ENCODE measurements around the gene DPF1. TPM values are rescaled to one million over a fixed set of nuclear protein-coding genes. Genes with fewer than 3 reads are reported as not detected.

The DPF1 gene
- total RNA-seq, 4 donors from 2014 or later, result not detected

DNA sequence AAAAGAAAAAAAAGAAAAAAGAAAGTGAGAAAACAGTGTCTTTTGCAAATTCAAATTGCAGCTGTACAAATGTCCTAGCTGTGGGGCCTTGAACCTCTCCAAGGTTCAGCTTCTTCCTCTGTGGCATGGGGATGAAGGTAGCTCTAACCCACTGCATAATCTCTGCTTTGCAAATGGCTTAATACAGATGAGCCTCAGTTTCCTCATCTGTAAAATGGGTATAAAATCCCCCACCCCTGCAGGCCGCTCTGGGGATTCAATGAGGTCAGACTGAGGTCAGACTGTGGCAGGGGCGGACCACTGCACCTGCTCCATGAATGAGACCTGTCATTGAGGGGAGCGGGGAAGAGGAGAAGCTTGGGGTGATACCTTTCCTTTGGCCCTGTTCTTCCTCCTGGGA, 5.8 kb downstream of the DPF1 start:
- H3K27ac ChIP-seq, result no peak overlapping the region
- H3K4me3 ChIP-seq, result no peak overlapping the region
- in situ Hi-C loops (cut with MboI; ENCODE audit: low pct_ligation_motif_present in 1 of 4, low pct_unique_long_range_greater_than_20kb in 1 of 4, low sequenced_read_pairs in 3 of 4), result loop anchor here in 1 of 4 donors (25.0 kb wide), 1 partner anchor 331 kb away; no protein-coding TSS in a partner anchor
- H3K4me1 ChIP-seq, result peaks cover 0 to 3% (median 0%) of the 10 kb centered on the region in 4 donors
- no peaks in the 10 kb centered on the region for H3K36me3 ChIP-seq
- intact Hi-C loops (cut with DNase I; ENCODE audit: low total_unique reads), result no loop called here
- 94% methylated on average over 3 of the region's 3 CpGs; no CpG with 5 or more reads in 1 of the 2 donors for WGBS, 2 donors (ENCODE audit: low coverage in 1 of 2)
- no peaks in the 10 kb centered on the region for H3K9me3 ChIP-seq
- TF ChIP-seq EP300 (IDR thresholded peaks at IDR 0.05; ENCODE audit: low read depth) (no peak), POLR2A (IDR thresholded peaks at IDR 0.05) (no peak), POLR2AphosphoS5 (IDR thresholded peaks at IDR 0.05) (no peak)
- TF ChIP-seq, protein P1, sequence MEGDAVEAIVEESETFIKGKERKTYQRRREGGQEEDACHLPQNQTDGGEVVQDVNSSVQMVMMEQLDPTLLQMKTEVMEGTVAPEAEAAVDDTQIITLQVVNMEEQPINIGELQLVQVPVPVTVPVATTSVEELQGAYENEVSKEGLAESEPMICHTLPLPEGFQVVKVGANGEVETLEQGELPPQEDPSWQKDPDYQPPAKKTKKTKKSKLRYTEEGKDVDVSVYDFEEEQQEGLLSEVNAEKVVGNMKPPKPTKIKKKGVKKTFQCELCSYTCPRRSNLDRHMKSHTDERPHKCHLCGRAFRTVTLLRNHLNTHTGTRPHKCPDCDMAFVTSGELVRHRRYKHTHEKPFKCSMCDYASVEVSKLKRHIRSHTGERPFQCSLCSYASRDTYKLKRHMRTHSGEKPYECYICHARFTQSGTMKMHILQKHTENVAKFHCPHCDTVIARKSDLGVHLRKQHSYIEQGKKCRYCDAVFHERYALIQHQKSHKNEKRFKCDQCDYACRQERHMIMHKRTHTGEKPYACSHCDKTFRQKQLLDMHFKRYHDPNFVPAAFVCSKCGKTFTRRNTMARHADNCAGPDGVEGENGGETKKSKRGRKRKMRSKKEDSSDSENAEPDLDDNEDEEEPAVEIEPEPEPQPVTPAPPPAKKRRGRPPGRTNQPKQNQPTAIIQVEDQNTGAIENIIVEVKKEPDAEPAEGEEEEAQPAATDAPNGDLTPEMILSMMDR (IDR thresholded peaks at IDR 0.05), result no peak
- no peak for DNase-seq
- peaks cover 43% of the 10 kb centered on the region for H3K27me3 ChIP-seq

DNA sequence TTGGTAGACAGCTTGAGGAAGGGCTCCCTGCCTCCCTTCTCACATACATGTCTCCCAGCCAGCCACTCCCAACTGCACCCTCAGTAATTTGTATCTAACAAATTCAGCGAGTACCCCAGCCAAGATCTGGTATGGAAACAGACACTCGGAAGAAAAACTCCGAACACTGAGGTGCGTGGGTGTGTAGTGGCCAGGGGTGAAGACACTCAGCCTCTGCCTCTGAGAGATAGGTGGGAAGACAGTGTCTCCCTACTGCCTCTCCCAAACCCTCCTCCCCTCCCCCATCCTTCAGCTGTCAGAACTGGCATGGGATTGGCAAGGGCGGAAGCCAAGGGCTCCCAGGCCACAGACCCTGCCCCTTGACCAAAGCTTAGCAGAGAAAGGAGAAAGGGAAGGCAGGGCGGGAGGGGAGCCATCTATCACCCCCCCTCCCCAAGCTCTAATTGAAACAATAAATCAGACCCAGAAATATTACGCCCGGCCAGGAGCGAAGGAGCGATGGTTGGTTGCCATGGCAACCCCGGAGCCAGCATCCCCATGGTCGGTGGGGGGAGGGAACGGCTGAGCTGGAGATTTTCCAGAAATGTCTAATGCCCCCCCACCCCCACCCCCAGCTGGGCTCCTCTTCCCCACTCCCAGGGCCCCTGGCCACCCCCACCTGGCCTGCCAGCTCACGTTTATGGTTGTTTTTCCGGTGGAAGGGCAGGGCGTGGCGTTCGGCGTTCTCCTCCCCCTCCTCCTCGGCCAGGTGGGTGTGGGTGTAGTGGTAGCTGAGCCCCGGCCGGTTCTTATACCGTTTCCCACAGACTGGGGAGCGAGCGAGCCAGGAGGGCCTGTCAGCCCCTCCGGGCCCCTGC, 7.0 kb downstream of the DPF1 start:
- WGBS, 2 donors (ENCODE audit: low coverage in 1 of 2), result 55% methylated on average over 26 of the region's 26 CpGs; no CpG with 5 or more reads in 1 of the 2 donors
- H3K4me3 ChIP-seq, result no peak overlapping the region

DNA sequence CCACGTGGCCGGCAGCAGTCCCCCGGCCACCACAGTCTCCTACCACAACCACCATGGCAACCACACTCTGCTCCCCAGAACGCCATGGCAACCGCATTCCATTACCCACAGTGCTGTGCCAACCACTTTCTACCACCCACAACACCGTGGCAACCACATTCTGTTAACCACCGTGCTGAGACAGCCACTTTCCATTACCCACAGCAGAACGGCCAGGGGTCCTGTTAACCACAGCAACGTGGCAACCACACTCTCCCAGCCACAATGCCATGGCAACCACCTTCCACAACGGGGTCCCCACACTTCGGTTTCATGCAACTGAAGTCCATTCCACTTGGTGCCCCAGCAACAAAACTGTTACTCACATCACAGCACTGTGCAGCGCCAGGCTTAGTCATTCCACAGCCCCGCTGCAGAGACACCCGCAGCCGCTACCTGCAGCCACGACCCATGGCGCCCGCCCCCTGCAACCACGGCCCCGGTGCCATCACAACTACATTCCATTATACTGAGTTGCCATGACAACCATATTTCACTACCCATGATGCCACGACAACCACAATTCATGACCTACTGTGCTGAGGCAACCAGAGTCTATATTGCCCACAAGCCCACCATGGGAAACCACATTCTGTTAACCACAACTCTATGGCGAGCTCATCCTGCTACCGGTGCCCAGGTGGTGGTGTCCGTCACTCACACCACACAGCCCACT, 10.0 kb downstream of the DPF1 start:
- H3K4me3 ChIP-seq, result no peak overlapping the region
- no peaks in the 10 kb centered on the region for H3K36me3 ChIP-seq
- H3K27ac ChIP-seq, result no peak overlapping the region
- no peak for DNase-seq
- H3K27me3 ChIP-seq, result peaks cover 53% of the 10 kb centered on the region
- H3K9me3 ChIP-seq, result no peaks in the 10 kb centered on the region
- no peak for TF ChIP-seq POLR2AphosphoS5 (IDR thresholded peaks at IDR 0.05)
- TF ChIP-seq POLR2A (IDR thresholded peaks at IDR 0.05), result no peak
- TF ChIP-seq EP300 (IDR thresholded peaks at IDR 0.05; ENCODE audit: low read depth), result no peak
- TF ChIP-seq, protein P1 (IDR thresholded peaks at IDR 0.05), result no peak
- peaks cover 11 to 26% (median 16%) of the 10 kb centered on the region in 4 donors for H3K4me1 ChIP-seq
- in situ Hi-C loops (cut with MboI; ENCODE audit: low pct_ligation_motif_present in 1 of 4, low pct_unique_long_range_greater_than_20kb in 1 of 4, low sequenced_read_pairs in 3 of 4) (loop anchor here in 1 of 4 donors (25.0 kb wide), 1 partner anchor 327 kb away; no protein-coding TSS in a partner anchor), intact Hi-C loops (cut with DNase I; ENCODE audit: low total_unique reads) (no loop called here)
- WGBS, 2 donors (ENCODE audit: low coverage in 1 of 2), result 47% methylated on average over 3 to 24 of the region's 24 CpGs

More for the DNA sequence above, 7.0 kb downstream of the DPF1 start:
- Histone ChIP-seq H3K27me3 (peaks cover 39% of the 10 kb centered on the region), H3K27ac (no peak overlapping the region), H3K9me3 (no peaks in the 10 kb centered on the region), H3K4me1 (no peaks in the 10 kb centered on the region), H3K36me3 (no peaks in the 10 kb centered on the region)
- TF ChIP-seq, protein P1 (IDR thresholded peaks at IDR 0.05), result no peak
- TF ChIP-seq POLR2AphosphoS5 (IDR thresholded peaks at IDR 0.05) (no peak), POLR2A (IDR thresholded peaks at IDR 0.05) (no peak), EP300 (IDR thresholded peaks at IDR 0.05; ENCODE audit: low read depth) (no peak)
- peak; percentile 21 for DNase-seq
- in situ Hi-C loops (cut with MboI; ENCODE audit: low pct_ligation_motif_present in 1 of 4, low pct_unique_long_range_greater_than_20kb in 1 of 4, low sequenced_read_pairs in 3 of 4), result loop anchor here in 1 of 4 donors (25.0 kb wide), 1 partner anchor 330 kb away; no protein-coding TSS in a partner anchor
- intact Hi-C loops (cut with DNase I; ENCODE audit: low total_unique reads), result no loop called here

DNA sequence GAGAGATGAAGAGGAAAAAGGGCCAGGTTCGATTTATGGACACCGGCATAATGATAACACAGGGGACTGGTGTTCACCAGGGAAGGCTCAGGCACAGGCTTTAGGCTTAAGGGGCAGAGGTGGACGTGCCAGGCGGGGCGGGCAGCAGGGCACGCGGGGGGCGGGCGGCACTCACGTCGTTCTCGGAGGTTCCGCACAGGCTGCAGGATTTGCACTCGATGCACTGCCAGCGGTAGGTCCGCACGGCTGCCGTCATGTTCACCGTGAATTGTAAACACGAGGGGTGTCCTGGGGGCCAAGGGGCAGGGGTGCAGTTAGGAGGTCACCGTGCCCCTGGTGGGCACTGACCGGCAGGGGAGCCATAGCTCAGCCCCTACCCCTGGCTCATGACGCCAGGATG, 10.6 kb downstream of the DPF1 start:
- Histone ChIP-seq H3K27me3 (peaks cover 59% of the 10 kb centered on the region), H3K4me1 (peaks cover 11 to 29% (median 16%) of the 10 kb centered on the region in 4 donors)

More for the DNA sequence above, 10.6 kb downstream of the DPF1 start:
- 90% methylated on average over 23 of the region's 23 CpGs; no CpG with 5 or more reads in 1 of the 2 donors for whole genome bisulfite sequencing, 2 donors (ENCODE audit: low coverage in 1 of 2)
- no peak for DNase-seq
- intact Hi-C loops (cut with DNase I; ENCODE audit: low total_unique reads), result no loop called here
- TF ChIP-seq POLR2A (IDR thresholded peaks at IDR 0.05), result no peak
- TF ChIP-seq, protein P1 (IDR thresholded peaks at IDR 0.05), result no peak
- TF ChIP-seq EP300 (IDR thresholded peaks at IDR 0.05; ENCODE audit: low read depth), result no peak
- no peak for TF ChIP-seq POLR2AphosphoS5 (IDR thresholded peaks at IDR 0.05)
- Histone ChIP-seq H3K4me3 (no peak overlapping the region), H3K9me3 (no peaks in the 10 kb centered on the region), H3K27ac (no peak overlapping the region), H3K36me3 (no peaks in the 10 kb centered on the region)
- in situ Hi-C loops (cut with MboI; ENCODE audit: low pct_ligation_motif_present in 1 of 4, low pct_unique_long_range_greater_than_20kb in 1 of 4, low sequenced_read_pairs in 3 of 4), result loop anchor here in 1 of 4 donors (25.0 kb wide), 1 partner anchor 326 kb away; no protein-coding TSS in a partner anchor
